IMR-90 (cell line): ENCODE results near the gene RAB3GAP2.

ENCODE experiments used
- CTCF ChIP-seq: conservative IDR thresholded peaks from 2 replicates; pipeline ENCODE4 v1.5.1; 2012; ENCODE audit warnings: mild to moderate bottlenecking, low read depth, low read length, improper control_type of control experiment
- TF ChIP-seq, protein P1 (sequence below): fragments of 150-350 bp; IDR thresholded peaks from 2 replicates; pipeline ENCODE4 v1.6.1; 2017; ENCODE audit warnings: mild to moderate bottlenecking, antibody characterized with exemption, low read length, low read depth

DNA sequence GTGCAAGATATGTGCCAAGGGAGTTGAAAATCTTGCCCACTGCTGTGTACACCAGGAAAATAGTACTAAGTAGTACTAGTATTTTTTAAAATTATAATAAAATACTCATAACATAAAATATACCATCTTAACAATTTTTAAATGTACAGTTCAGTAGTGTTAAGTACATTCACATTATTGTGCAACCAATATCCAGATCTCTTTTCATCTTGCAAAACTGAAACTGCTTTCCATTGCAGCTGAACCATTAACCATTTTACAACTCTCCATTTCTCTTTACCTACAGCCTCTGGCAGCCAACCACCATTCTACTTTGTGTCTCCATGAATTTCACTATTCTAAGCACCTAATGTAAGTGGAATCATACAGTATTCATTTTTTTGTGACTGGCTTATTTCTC, 19.3 kb upstream of the RAB3GAP2 start:
- TF ChIP-seq, protein P1, sequence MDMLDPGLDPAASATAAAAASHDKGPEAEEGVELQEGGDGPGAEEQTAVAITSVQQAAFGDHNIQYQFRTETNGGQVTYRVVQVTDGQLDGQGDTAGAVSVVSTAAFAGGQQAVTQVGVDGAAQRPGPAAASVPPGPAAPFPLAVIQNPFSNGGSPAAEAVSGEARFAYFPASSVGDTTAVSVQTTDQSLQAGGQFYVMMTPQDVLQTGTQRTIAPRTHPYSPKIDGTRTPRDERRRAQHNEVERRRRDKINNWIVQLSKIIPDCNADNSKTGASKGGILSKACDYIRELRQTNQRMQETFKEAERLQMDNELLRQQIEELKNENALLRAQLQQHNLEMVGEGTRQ, result no peak
- no peak for TF ChIP-seq CTCF
